NCI-H345 treated with DMSO at 0.1 percent for 48 hours (cell line): Measurements from ENCODE around the gene ROBO2.

Source experiments
- DNase-seq: peaks from one replicate; lab custom pipeline; 2025; ENCODE audit not compliant: unreplicated experiment; lab: John Stamatoyannopoulos, UW

Gene ROBO2

GRCh38 chr3:77626157-77626556 lies 586.3 kb downstream of the ROBO2 start:
- DNase-seq, result no peak

GRCh38 chr3:77648214-77648613 lies 608.3 kb downstream of the ROBO2 start:
- no peak for DNase-seq

- DNase-seq, result no peak
Observed at GRCh38 chr3:77648664-77649063, 608.8 kb downstream of the ROBO2 start.

GRCh38 chr3:77652624-77653023 lies 612.7 kb downstream of the ROBO2 start:
- no peak for DNase-seq

- DNase-seq, result no peak
Observed at GRCh38 chr3:77655396-77655795, 615.5 kb downstream of the ROBO2 start.

GRCh38 chr3:77660718-77661117 lies 620.8 kb downstream of the ROBO2 start:
- no peak for DNase-seq

GRCh38 chr3:77667901-77668300 lies 628.0 kb downstream of the ROBO2 start:
- no peak for DNase-seq

- DNase-seq, result no peak
Observed at GRCh38 chr3:77668376-77668775, 628.5 kb downstream of the ROBO2 start.

- DNase-seq, result no peak
Observed at GRCh38 chr3:77672016-77672415, 632.1 kb downstream of the ROBO2 start.

- no peak for DNase-seq
Observed at GRCh38 chr3:77682162-77682561, 642.3 kb downstream of the ROBO2 start.

- no peak for DNase-seq
Observed at GRCh38 chr3:77684115-77684514, 644.2 kb downstream of the ROBO2 start.

- DNase-seq, result no peak
Observed at GRCh38 chr3:77685713-77686112, 645.8 kb downstream of the ROBO2 start.

- DNase-seq, result peak; percentile 16
Observed at GRCh38 chr3:77686560-77686959, 646.7 kb downstream of the ROBO2 start.

GRCh38 chr3:77687545-77687944 lies 647.6 kb downstream of the ROBO2 start:
- no peak for DNase-seq

GRCh38 chr3:77690284-77690845 lies 650.5 kb downstream of the ROBO2 start:
- DNase-seq, result no peak

GRCh38 chr3:77693147-77693546 lies 653.2 kb downstream of the ROBO2 start:
- DNase-seq, result no peak

- DNase-seq, result no peak
Observed at GRCh38 chr3:77699125-77699691, 659.3 kb downstream of the ROBO2 start.
